ACHN (cell line): Measurements from ENCODE around the gene VAMP5.
"Not testable (repeated sequence)": the region's sequence is repeated elsewhere in the genome, so short reads cannot be mapped to it uniquely, and the experiment has no call there.

ENCODE experiments used
- DNase-seq: peaks from one replicate; pipeline ENCODE4 v3.0.0-alpha.2; 2015
- in situ Hi-C: cut with HindIII; loops from 2 replicates; pipeline ENCODE4 v1.10.0; 2017; ENCODE audit warnings: low sequenced_read_pairs, low pct_ligation_motif_present, low pct_unique_long_range_greater_than_20kb

The VAMP5 gene

GRCh38 chr2:85596026-85596333 lies 11.7 kb downstream of the VAMP5 start:
- DNase-seq: no peak
- in situ Hi-C loops: no loop called here

- in situ Hi-C loops: no loop called here
Observed at GRCh38 chr2:85596486-85597143, 12.4 kb downstream of the VAMP5 start.

DNA sequence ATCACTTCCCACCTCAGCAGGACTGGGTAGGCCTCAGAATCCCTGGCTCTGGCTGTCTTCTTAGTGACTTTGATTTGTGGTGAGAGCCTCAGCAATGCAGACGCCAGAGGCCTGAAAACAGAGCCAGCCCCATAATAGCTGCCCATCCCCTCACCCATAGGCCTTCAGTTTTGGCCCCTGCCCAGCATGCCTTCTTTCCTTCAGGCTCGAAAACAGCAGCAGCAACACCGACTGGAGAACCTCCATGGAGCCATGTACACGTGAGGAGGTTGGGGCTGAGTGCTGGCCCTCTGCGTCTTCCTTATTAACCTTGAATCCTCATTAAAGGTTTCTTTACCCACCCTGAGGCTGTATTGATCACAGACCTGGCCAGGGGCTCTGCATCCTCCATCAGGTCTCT lies 13.0 kb downstream of the VAMP5 start:
- no peak for DNase-seq
- in situ Hi-C loops: no loop called here

More at GRCh38 chr2:85596486-85597143, 12.4 kb downstream of the VAMP5 start:
- no peak for DNase-seq

DNA sequence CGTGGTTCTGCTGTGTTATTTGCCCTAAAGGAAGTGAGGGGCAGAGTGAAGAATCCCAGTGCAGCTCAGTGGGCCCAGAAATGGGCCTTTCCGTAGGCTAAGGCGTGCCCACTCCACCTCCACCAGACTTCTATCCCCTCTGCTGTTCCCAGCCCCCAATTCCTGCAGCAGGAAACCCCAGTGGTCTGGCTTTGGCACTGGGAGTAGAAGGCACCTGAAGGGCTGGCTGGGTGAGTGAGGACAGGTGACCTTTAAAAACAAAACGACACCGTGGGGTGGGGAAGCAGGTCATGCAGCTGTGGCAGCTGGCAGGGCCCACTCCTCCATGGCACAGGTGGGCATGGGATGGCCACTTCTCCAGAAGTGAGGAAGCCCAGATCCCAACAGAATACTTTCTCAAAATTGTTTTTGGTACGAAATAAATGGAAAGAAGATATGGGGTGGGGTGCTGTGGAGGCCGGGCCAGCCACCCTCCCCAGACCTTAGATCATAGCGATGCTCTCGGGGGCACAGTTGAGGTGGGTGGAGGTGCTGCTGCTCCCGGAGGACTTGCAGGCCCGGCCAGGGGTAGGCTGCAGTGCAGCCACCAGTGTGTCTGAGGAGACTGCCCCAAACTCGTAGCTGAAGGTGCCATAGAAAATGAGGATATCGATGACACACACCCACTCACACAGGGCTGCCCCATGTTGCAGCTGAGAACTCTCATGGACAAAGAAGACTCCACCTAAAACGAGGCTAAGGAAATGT lies 14.5 kb downstream of the VAMP5 start:
- no peak for DNase-seq
- in situ Hi-C loops: no loop called here

DNA sequence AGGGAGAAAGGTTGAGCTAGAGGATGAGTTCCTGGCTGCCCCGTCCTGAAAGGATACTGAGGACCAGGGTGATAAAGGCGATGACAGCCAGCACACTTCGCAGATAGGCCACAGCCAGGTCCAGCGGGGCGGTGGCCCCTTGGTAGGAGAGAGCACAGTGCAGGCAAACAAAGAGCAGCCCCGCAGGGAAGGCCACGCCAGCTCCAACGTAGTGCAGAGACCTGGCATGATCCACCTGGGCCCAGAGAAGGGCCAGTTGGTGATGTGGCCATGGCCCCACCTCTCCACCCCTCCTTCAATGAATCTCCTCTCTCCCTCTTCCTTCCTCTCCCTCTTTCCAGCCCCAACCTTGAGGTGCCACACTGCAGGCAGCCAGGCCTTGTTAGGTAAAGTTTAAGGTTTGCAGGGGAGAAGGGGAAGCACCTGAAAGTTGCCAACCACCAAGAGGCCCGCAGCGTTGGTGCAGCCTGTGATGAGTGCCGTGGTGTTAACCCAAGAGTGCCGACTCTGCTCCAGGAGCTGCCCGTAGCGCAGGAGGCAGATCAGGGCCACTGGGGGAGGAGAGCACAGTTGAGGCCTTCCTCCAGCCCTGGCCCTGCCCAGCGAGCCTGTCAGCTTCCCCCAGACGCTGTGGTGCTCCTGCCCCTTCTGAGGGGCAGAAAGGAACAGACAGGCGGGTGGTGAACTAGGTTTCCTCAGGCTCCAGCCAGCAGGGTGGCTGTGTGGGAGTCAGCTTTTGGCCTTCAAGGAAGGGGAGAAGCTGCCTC lies 15.4 kb downstream of the VAMP5 start:
- in situ Hi-C loops: no loop called here
- DNase-seq: no peak

- DNase-seq: no peak
- in situ Hi-C loops: no loop called here
Observed at GRCh38 chr2:85600235-85600575, 16.0 kb downstream of the VAMP5 start.

DNA sequence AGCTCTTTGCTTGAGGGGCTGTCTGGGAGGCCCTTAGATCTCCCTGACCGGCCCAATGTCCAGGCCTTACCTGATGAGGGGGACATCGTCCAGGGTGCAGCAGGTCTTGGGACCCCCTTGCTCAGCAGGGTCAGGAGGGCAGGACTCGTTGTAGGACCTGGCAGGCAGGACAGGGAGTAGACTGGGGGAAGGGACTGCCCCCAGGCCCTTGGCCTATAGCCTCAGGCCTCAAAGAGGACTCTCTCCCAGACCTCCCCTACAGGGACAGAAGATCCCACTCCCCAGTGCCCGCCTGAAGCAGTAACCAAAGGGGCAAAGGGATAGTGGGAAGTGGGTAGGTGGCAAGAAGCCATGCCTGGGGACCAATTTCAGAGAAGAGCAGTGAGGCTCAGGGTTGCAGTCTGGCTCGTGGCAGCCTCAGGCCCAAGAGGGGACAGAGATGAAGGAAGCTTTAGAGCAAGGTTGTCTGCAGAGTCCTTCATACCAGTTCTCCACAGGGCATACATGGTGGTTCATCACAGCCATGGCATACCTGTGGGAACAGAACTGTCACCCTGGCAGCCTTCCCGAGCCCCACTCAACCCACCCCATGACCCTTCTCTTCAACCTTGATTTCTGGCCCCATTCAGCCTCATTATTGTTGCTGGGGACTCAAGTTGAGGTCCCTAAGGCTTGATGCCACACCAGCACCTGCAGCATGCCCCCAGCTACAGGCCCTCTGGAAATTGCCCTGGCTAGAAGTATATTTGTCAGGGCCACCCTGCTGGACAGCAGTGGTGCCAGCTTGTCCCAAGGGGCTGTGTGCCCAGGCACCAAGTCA lies 16.9 kb downstream of the VAMP5 start:
- in situ Hi-C loops: no loop called here
- no peak for DNase-seq

DNA sequence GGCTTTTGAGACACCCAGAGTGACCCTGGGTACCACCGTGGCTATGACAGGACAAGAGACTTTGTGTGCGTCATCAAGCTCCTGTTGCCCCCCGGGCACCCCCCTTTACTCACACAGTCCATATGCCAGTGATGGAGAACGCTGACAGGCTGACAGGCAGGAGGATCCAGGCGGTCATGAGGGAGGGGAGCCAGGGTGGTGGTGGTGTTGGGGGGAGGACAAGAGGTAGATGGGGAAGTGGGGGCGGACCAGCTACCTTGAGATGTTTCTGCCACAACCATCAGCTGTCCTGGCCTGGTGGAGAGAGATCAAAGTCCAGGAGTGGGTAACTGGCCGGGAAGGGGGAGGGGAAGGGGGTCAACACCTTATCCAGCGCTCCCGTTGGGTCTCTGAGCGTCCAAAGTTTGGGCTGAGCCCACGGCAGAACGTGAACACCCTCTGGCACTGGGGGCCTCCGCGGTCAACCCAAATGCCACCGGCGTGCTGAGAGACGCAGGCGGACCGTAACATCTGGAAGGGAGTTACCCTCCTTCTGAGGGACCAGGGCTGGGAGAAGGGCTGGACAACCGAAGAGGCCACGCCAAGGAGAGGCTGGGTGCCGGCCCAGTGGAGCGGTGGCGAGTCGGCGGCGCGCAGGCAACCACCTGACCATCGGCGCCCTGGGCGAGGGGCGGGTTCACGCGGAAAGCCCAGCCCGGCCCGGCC lies 17.7 kb downstream of the VAMP5 start:
- in situ Hi-C loops: no loop called here
- DNase-seq: peak; percentile 50

DNA sequence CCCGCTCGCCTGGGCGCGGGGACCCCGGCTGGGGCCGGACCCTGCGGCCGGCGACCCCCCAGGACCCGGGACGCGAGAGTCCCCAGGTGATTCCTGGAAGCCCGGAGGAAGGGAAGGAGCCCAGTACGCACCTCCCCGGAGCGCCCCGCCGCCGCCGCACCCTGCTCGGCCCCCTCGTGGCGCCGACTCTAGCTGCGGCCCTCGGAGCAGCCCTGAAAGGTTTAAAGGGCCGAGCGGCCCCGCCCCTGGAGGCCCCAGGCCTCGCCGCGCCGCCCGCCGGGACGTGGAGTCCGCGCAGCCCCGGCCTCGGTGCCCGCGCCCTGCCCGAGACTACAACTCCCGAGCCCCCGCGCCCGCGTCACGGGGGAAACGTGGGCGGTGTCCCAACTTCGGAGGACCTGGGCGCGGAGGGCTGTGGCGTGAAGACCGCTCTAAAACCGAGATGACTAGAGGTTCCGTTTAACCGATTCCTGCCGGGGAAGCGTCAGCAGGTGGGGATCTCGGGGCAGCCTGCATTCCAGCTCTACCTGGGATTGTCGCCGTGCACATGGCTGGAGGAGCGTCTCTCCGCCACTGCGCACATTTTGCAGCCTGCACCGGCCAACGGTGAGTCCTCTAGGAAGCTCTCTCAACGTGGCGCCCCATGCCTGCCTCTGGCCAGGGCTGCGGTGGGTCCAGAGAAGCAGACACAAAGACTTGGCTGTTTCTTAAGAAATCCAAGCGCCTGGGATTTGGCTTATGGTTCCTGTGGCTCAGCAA lies 18.4 kb downstream of the VAMP5 start, which contains the start of gene TMEM150A:
Gene TMEM150A, minus strand, starts transcription at position 223 of the 759 bp plus-strand sequence. CDS start 750 bp downstream, outside the sequence.
- in situ Hi-C loops: no loop called here

DNA sequence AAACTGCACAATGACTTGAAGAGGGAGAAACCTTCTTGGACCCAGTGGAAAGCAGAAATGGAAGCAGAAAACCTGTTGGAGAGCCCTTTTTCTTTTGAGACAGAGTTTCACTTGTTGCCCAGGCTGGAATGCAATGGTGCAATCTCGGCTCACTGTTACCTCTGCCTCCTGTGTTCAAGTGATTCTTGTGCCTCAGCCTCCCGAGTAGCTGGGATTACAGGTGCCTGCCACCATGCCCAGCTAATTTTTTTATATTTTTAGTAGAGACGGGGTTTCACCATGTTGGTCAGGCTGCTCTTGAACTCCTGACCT lies 19.9 kb downstream of the VAMP5 start:
- DNase-seq, in situ Hi-C loops: not testable (repeated sequence)

More for the DNA sequence above, 18.4 kb downstream of the VAMP5 start, which contains the start of gene TMEM150A:
- peak; percentile 93 for DNase-seq

- in situ Hi-C loops: no loop called here
- DNase-seq: no peak
Observed at GRCh38 chr2:85604568-85605339, 20.5 kb downstream of the VAMP5 start.

DNA sequence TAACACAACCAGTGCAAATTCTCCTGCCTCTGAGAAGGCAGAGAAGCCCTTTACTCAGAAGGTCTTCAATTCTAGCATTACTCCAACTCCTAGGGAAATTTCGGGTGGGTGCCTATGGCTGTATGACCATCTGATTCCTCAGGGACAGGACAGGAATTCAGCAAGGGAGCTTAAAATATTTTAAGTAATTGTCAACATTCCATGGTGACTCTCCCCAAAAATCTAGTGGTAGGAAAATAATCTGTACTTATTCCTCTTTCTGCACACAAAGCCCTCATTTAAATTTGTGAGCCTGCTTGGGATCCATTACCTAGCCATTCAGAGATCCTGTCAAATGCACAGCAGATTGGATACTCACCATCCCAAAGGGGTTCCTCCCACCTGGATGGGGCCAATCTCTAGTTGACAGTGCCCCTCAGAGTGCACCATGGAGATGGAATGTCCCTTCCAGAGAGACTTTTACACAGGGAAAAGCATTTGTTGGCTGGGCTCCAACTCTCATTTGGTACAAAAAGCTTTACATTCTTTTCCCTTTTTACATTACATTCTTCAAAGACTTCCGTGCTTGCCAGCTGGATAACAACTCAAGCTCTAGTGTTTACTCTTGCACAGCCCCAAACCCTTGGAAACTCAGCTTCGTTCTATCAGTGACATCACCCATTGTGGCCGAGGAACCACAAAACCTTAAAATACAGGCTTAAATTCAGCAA lies 21.3 kb downstream of the VAMP5 start:
- in situ Hi-C loops: no loop called here

GRCh38 chr2:85606116-85606455 lies 21.9 kb downstream of the VAMP5 start:
- DNase-seq: no peak
- in situ Hi-C loops: no loop called here

More for the DNA sequence above, 21.3 kb downstream of the VAMP5 start:
- DNase-seq: no peak

GRCh38 chr2:85607268-85608215 lies 23.3 kb downstream of the VAMP5 start:
- DNase-seq: no peak
- in situ Hi-C loops: no loop called here

DNA sequence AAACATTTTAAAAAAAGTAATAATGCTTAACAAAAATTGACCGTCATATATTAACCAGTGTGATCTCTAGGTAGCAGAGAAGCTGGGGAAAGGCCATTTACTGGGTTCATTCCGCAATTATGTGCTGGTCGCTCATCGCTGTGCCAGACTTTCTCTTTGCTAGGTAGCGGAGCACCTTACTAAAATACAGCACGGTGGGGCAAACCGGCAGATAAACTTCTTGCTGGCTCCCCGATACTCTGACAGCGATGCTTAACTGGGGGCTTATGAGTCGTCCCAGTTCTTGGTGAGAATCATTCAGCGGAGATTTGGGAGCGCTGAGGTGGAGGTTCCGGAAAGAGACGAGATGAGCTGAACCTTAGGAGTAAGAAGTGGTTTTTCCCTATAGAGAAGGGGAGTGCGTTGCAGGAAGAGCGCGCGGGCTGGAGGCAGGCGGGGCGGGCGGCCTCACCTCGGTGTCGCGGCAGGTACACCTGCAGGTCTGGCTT lies 27.0 kb downstream of the VAMP5 start:
- no peak for DNase-seq
- in situ Hi-C loops: no loop called here
